HK-2 (cell line): ENCODE results near the gene IFT88.

ENCODE experiments used
- DNase-seq: peaks from one replicate; pipeline ENCODE4 v3.0.0-alpha.2; 2018; ENCODE audit not compliant: unreplicated experiment

IFT88 gene, protein sequence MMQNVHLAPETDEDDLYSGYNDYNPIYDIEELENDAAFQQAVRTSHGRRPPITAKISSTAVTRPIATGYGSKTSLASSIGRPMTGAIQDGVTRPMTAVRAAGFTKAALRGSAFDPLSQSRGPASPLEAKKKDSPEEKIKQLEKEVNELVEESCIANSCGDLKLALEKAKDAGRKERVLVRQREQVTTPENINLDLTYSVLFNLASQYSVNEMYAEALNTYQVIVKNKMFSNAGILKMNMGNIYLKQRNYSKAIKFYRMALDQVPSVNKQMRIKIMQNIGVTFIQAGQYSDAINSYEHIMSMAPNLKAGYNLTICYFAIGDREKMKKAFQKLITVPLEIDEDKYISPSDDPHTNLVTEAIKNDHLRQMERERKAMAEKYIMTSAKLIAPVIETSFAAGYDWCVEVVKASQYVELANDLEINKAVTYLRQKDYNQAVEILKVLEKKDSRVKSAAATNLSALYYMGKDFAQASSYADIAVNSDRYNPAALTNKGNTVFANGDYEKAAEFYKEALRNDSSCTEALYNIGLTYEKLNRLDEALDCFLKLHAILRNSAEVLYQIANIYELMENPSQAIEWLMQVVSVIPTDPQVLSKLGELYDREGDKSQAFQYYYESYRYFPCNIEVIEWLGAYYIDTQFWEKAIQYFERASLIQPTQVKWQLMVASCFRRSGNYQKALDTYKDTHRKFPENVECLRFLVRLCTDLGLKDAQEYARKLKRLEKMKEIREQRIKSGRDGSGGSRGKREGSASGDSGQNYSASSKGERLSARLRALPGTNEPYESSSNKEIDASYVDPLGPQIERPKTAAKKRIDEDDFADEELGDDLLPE

DNA sequence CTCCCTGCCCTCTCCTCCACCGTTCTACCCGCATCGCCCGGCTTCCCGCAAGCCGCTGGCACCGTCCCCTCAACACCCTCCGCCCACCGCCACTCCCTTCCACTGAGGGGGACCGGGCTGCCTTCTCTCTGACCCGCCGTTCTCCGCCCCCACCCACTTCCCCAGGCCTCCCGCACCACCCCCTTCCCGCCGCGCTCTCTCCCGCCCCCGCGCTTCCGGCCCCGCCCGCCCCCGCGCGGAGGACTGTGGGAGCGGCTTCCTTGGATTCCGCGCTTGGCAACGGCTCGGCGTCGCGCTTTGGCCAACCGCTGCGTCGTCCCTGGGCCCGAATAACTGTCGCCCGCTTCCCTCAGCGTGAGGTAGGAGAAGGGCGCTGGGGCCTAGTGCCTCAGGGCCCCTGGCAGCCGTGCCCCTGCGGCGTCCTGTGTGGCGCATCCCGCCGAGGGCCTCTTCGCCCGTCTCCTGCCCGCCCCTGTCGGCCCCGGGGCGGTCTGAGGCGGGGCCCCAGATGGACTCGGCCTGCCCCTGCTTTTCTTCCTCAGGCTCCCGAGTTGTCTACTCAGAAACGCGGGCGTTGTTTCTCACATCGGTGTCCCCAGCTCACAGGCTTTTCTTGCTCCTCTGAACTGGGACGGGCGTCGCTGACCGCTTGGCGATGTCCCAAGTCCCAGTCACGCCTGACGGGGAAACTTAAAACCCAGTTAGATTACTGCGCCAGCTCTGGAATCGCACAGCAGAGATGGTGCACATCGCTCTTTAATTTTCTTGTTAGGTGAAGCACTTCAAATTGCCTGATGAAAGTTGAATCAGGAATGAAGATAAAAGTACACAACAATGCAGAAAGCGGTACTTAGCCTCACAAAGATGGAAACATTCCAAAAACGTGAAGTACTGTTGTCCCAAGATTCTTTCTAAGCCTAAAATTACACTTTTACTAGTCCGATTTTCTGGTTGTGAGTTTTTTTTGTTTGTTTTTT lies at the start of gene IFT88:
TSS of gene IFT88 (plus strand) at position 260 of the 977 bp plus-strand sequence. CDS start 7,229 bp downstream, outside the sequence.
- DNase-seq = peak; percentile 86

DNA sequence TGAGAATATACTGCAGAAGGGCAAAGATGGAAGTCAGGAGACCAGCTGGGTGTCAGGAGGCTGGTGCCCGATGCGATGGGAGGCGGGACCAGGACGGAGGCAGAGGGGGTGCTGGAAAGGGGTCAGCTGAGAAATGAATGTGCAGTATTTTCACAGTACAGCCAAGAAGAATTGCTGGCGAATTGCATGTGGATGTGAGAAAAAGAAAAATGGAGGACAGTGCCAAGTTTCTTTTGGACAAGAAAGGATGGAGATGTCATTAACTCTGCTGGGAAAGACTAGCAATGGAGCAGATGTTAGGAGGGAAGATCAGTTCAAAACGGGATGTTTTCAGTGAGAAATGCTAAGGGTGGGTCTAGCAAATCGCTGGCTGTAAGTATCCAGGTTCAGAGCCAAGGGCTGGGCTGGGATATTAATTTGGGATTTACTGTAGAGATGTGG lies 48.3 kb upstream of the IFT88 start:
- no peak for DNase-seq

GRCh38 chr13:20519875-20520274 lies 47.1 kb upstream of the IFT88 start:
- no peak for DNase-seq

GRCh38 chr13:20521364-20522115 lies 45.4 kb upstream of the IFT88 start:
- no peak for DNase-seq

- no peak for DNase-seq
These were observed 41.8 kb upstream of the IFT88 start for GRCh38 chr13:20525144-20525600.

DNA sequence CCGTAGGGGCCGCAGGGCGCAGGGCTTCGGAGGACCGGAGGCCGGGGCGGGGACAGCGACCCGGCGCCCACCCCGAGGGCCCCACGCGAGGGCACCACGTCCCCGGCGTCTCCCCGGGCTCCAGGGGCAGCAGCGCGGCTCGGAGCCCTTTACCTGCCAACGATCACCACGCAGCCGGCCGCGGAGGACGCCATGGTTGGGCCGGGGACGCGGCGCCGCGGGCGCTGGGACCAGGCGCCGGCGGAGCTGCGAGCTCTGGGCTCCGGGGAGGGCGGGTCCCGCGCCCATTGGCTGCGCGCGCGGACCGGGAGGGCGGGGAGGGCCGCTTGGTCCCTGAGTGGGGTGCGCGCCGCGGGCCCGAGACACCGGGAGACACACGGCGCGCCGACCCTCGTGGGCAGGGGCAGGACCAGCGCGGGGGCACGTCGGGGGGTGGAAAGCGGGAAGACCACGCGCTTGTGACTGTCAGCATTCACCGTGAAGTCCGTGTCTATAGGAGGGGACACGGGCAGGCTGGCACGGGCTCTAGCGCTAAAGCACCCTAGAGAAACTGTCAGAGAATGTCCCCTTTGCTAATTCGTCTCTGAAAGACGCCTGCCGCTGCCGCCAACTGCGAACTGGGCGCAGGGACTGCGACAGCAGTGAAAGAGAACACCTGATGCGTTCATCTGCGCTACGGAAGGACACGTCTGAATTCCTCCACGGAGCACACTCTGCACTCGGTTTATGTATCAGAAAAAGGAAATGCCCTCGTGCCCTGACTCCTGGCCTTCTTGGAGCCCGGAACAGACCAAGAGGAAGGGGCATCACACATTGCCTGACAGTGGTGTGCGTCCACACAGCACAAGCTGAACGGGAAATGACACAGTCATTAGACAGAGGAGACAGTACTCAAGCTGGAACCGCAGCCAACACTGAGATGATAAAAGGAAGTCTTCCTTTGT lies 41.1 kb upstream of the IFT88 start, which contains the start of gene CRYL1:
TSS of gene CRYL1 (minus strand) at position 257 of the 944 bp plus-strand sequence. CDS start at position 194, 63 bp downstream.
- peak; percentile 47 for DNase-seq

GRCh38 chr13:20526664-20527063 lies 40.3 kb upstream of the IFT88 start:
- DNase-seq = no peak

DNA sequence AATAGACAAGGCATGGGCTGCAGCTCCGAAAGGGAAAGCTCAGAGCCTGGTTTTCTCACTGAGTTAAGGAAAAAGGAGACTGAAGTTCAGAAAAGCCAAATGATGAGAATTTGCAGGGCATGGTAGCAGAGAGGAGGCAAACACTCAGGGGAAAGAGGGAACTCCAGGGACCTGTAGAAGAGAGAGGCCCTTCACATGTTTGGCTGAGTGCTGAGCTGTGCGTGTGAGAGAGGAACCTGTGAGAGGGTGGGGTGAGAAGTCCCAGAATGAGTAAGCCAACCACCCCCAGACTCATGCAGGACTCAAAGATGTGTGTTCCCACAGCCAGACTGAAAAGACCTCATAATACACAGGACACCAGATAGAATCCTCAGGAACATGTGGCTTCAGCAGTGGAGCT lies 38.5 kb upstream of the IFT88 start:
- DNase-seq = no peak

- DNase-seq = no peak
These were observed 32.8 kb upstream of the IFT88 start for GRCh38 chr13:20534038-20534608.

- no peak for DNase-seq
These were observed 30.0 kb upstream of the IFT88 start for GRCh38 chr13:20536992-20537391.

DNA sequence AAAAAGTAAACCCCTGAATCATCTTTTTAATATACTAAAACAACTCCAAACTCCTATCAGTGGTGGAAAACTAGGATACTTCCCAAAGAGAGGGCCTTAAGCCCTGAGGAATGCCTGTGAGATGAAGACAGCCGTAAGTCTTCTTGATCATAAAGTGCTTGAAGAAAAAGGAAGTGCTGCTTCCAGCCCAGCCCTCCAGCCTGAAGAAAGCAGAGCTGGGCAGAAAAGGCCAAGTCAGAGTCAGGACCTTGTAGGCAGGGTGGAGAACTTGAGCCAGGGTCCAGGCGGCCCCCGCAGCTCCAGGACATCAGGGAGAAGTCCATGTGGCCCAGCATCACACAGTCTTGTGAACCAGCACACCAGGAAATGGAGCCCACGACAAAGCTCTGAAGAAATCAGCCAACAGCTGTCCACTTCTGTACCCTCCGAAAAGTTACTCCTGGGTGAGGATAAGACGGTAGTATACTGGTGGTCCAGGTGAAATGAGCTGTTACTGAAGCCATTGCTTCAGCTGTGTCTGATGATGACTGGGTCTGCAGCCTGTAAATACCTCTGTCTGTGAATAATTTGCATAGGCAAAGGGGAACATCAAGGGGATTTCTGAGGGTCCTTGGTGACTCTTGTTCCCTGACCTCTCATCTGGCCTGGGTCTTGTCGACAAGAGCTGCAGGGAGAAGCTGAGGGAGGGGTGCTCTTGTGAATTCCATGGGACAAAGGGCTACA lies 22.6 kb upstream of the IFT88 start:
- DNase-seq = no peak

- no peak for DNase-seq
These were observed 20.4 kb upstream of the IFT88 start for GRCh38 chr13:20546556-20546955.

DNA sequence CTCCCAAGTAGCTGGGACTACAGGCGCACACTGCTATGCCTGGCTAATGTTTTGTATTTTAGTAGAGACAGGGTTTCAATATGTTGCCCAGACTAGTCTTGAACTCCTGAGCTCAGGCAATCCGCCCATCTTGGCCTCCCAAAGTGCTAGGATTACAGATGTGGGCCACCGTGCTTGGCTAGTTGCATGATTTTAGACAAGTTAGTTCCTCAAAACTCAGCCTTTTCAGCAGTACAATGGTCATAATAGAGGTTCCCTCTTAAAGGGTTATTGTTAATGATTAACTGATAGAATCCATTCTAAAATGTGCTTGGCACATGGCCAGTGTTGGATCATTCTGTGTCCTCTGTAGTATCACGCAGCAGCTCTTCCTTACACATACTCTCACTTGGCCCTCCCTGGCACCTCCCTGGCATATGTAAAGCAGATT lies 19.5 kb upstream of the IFT88 start:
- DNase-seq = no peak

DNA sequence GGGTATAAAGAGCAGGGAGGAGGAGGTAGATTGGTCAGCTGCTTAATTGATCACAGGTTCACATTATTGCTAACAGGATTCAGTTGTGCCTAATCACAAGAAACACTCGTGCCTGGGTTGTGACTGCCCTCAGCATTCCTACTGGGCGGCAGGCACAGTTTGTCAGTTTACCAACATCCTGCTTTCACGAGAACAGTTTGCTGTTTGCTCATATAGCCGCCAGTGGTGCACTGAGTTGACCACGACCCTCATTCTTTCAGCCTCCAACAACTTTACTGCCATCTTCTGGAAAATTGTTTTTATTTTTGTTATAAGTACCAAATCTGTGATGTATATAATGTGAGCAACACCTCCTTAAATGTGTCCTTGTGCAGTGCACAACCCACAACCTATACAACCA lies 16.2 kb upstream of the IFT88 start:
- no peak for DNase-seq

- DNase-seq = no peak
These were observed 13.6 kb upstream of the IFT88 start for GRCh38 chr13:20553311-20553710.

DNA sequence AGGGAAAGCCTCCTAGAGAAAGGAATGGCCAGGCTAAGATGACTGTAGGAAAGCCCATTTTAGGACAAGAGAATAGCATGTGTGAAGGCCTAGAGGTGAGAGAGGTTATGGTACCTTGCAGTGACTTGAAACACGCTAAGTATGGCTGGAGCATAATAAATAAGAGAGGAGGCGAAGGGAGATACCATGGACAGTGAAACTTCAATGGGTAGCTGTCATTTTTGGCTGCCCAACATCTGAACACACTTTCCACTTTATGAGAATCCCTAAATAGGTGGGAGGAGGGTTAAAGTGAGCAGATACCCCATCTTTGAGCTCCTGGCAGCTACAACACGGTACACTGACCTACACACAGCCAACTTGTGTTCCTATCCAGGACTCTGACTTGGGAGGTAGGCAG lies 8.0 kb upstream of the IFT88 start:
- no peak for DNase-seq

DNA sequence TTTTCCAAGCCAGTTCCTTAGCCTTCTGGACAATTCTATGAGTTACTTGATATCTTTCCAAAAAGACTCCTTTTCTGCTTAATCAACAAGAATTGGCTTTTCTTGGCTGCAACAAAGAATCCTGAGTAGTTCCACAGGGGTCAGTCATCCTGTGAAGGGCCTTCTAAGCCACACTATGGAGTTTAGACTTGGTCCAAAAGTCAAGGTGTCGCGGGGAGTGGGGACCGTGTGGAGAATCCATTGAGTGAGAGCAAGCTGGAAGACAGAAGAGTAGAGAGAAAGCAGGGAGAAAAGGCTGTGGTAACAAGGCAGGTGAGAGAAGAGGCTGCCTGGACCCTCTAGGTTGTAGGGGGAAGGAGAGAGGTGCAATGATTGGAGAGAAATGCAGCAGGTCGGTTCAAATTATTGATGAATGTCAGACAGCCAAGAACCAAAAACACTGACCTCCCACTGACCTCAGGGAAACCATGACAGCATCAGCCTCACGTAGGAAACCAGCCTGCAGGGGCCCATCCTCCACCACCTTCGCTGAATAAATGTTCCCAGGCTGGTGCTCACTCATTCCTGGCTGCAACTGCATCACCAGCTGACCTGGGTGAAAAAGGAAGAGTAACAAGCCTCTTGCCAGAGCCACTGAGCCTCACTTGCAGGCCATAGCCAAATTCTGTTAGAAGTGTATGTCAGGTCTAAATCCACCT lies 7.1 kb upstream of the IFT88 start:
- DNase-seq = no peak

- no peak for DNase-seq
These were observed 5.2 kb upstream of the IFT88 start for GRCh38 chr13:20561741-20562140.
